Activated naive CD8-positive, alpha-beta T cell (primary cell): ENCODE data around the gene LYPD6B.

ENCODE experiments used
- H3K27ac Mint-ChIP-seq: one replicate; pipeline ENCODE4 v1.8.0; 2021; ENCODE audit warnings: mixed read lengths
- H3K27me3 Mint-ChIP-seq: one replicate; pipeline ENCODE4 v1.8.0; 2021; ENCODE audit warnings: mixed read lengths
- H3K36me3 Mint-ChIP-seq: one replicate; pipeline ENCODE4 v1.8.0; 2021; ENCODE audit warnings: mixed read lengths
- H3K4me1 Mint-ChIP-seq: one replicate; pipeline ENCODE4 v1.8.0; 2021; ENCODE audit warnings: low read depth, mixed read lengths
- H3K4me3 Mint-ChIP-seq: one replicate; pipeline ENCODE4 v1.8.0; 2021; ENCODE audit warnings: mild to moderate bottlenecking, mixed read lengths
- H3K9me3 Mint-ChIP-seq: one replicate; pipeline ENCODE4 v1.8.0; 2021; ENCODE audit warnings: low read depth, mixed read lengths

The LYPD6B gene

GRCh38 chr2:149042881-149043280 is 4.4 kb downstream of the LYPD6B start:
- Mint-ChIP-seq H3K27ac (no peak overlapping the region), H3K4me3 (no peak overlapping the region), H3K36me3 (peaks cover 3% of the 10 kb centered on the region), H3K27me3 (peaks cover 18% of the 10 kb centered on the region), H3K4me1 (peaks cover 3% of the 10 kb centered on the region), H3K9me3 (peaks cover 14% of the 10 kb centered on the region)

- no peak overlapping the region for H3K27ac Mint-ChIP-seq
- H3K4me3 Mint-ChIP-seq = no peak overlapping the region
- peaks cover 1% of the 10 kb centered on the region for H3K4me1 Mint-ChIP-seq
- H3K9me3 Mint-ChIP-seq = peaks cover 17% of the 10 kb centered on the region
- peaks cover 3% of the 10 kb centered on the region for H3K36me3 Mint-ChIP-seq
- H3K27me3 Mint-ChIP-seq = peaks cover 17% of the 10 kb centered on the region
These were observed 6.0 kb downstream of the LYPD6B start for GRCh38 chr2:149044500-149044899.

- H3K4me1 Mint-ChIP-seq = no peaks in the 10 kb centered on the region
- peaks cover 17% of the 10 kb centered on the region for H3K9me3 Mint-ChIP-seq
- no peak overlapping the region for H3K4me3 Mint-ChIP-seq
- no peak overlapping the region for H3K27ac Mint-ChIP-seq
- peaks cover 3% of the 10 kb centered on the region for H3K36me3 Mint-ChIP-seq
- peaks cover 11% of the 10 kb centered on the region for H3K27me3 Mint-ChIP-seq
These were observed 8.6 kb downstream of the LYPD6B start for GRCh38 chr2:149047118-149047517.

GRCh38 chr2:149049142-149049541 is 10.6 kb downstream of the LYPD6B start:
- Mint-ChIP-seq H3K4me1 (no peaks in the 10 kb centered on the region), H3K36me3 (peaks cover 3% of the 10 kb centered on the region), H3K4me3 (no peak overlapping the region), H3K9me3 (peaks cover 17% of the 10 kb centered on the region), H3K27ac (no peak overlapping the region), H3K27me3 (peaks cover 16% of the 10 kb centered on the region)

- Mint-ChIP-seq H3K9me3 (peaks cover 11% of the 10 kb centered on the region), H3K27me3 (peaks cover 14% of the 10 kb centered on the region), H3K27ac (no peak overlapping the region), H3K36me3 (peaks cover 3% of the 10 kb centered on the region), H3K4me3 (no peak overlapping the region), H3K4me1 (no peaks in the 10 kb centered on the region)
These were observed 11.7 kb downstream of the LYPD6B start for GRCh38 chr2:149050188-149050587.

- H3K9me3 Mint-ChIP-seq = no peaks in the 10 kb centered on the region
- no peaks in the 10 kb centered on the region for H3K36me3 Mint-ChIP-seq
- no peak overlapping the region for H3K27ac Mint-ChIP-seq
- H3K4me3 Mint-ChIP-seq = no peak overlapping the region
- peaks cover 15% of the 10 kb centered on the region for H3K27me3 Mint-ChIP-seq
- no peaks in the 10 kb centered on the region for H3K4me1 Mint-ChIP-seq
These were observed 17.3 kb downstream of the LYPD6B start for GRCh38 chr2:149055751-149056150.

- Mint-ChIP-seq H3K4me3 (no peak overlapping the region), H3K27ac (no peak overlapping the region), H3K4me1 (no peaks in the 10 kb centered on the region), H3K9me3 (no peaks in the 10 kb centered on the region), H3K36me3 (no peaks in the 10 kb centered on the region), H3K27me3 (peaks cover 15% of the 10 kb centered on the region)
These were observed 18.2 kb downstream of the LYPD6B start for GRCh38 chr2:149056541-149057255.

GRCh38 chr2:149057401-149057800 is 18.9 kb downstream of the LYPD6B start:
- Mint-ChIP-seq H3K4me3 (no peak overlapping the region), H3K27me3 (peaks cover 15% of the 10 kb centered on the region), H3K4me1 (no peaks in the 10 kb centered on the region), H3K27ac (no peak overlapping the region), H3K36me3 (no peaks in the 10 kb centered on the region), H3K9me3 (no peaks in the 10 kb centered on the region)

- Mint-ChIP-seq H3K9me3 (no peaks in the 10 kb centered on the region), H3K4me3 (no peak overlapping the region), H3K4me1 (no peaks in the 10 kb centered on the region), H3K27me3 (peaks cover 13% of the 10 kb centered on the region), H3K36me3 (no peaks in the 10 kb centered on the region), H3K27ac (no peak overlapping the region)
These were observed 20.4 kb downstream of the LYPD6B start for GRCh38 chr2:149058936-149059335.

- no peaks in the 10 kb centered on the region for H3K4me1 Mint-ChIP-seq
- H3K36me3 Mint-ChIP-seq = no peaks in the 10 kb centered on the region
- H3K9me3 Mint-ChIP-seq = no peaks in the 10 kb centered on the region
- H3K27me3 Mint-ChIP-seq = peaks cover 8% of the 10 kb centered on the region
- no peak overlapping the region for H3K4me3 Mint-ChIP-seq
- H3K27ac Mint-ChIP-seq = no peak overlapping the region
These were observed 21.3 kb downstream of the LYPD6B start for GRCh38 chr2:149059822-149060221.

GRCh38 chr2:149061133-149061745 is 22.7 kb downstream of the LYPD6B start:
- H3K4me3 Mint-ChIP-seq = no peak overlapping the region
- no peak overlapping the region for H3K27ac Mint-ChIP-seq
- H3K36me3 Mint-ChIP-seq = no peaks in the 10 kb centered on the region
- H3K9me3 Mint-ChIP-seq = no peaks in the 10 kb centered on the region
- H3K4me1 Mint-ChIP-seq = no peaks in the 10 kb centered on the region
- H3K27me3 Mint-ChIP-seq = peaks cover 5% of the 10 kb centered on the region

GRCh38 chr2:149062531-149062930 is 24.0 kb downstream of the LYPD6B start:
- H3K9me3 Mint-ChIP-seq = peaks cover 5% of the 10 kb centered on the region
- no peak overlapping the region for H3K4me3 Mint-ChIP-seq
- H3K27ac Mint-ChIP-seq = no peak overlapping the region
- peaks cover 6% of the 10 kb centered on the region for H3K27me3 Mint-ChIP-seq
- H3K36me3 Mint-ChIP-seq = no peaks in the 10 kb centered on the region
- no peaks in the 10 kb centered on the region for H3K4me1 Mint-ChIP-seq

- no peak overlapping the region for H3K4me3 Mint-ChIP-seq
- no peaks in the 10 kb centered on the region for H3K36me3 Mint-ChIP-seq
- peaks cover 5% of the 10 kb centered on the region for H3K9me3 Mint-ChIP-seq
- no peaks in the 10 kb centered on the region for H3K4me1 Mint-ChIP-seq
- H3K27me3 Mint-ChIP-seq = peaks cover 4% of the 10 kb centered on the region
- no peak overlapping the region for H3K27ac Mint-ChIP-seq
These were observed 24.7 kb downstream of the LYPD6B start for GRCh38 chr2:149063177-149063576.

GRCh38 chr2:149064365-149064841 is 25.9 kb downstream of the LYPD6B start:
- Mint-ChIP-seq H3K27me3 (peaks cover 4% of the 10 kb centered on the region), H3K4me1 (peaks cover 6% of the 10 kb centered on the region), H3K9me3 (peaks cover 5% of the 10 kb centered on the region), H3K36me3 (no peaks in the 10 kb centered on the region), H3K27ac (no peak overlapping the region), H3K4me3 (no peak overlapping the region)

- Mint-ChIP-seq H3K4me1 (peaks cover 11% of the 10 kb centered on the region), H3K27ac (no peak overlapping the region), H3K9me3 (peaks cover 5% of the 10 kb centered on the region), H3K27me3 (peaks cover 4% of the 10 kb centered on the region), H3K36me3 (no peaks in the 10 kb centered on the region), H3K4me3 (no peak overlapping the region)
These were observed 26.5 kb downstream of the LYPD6B start for GRCh38 chr2:149064856-149065630.
